ENCODE results near the gene COLEC12.

- TF ChIP-seq CTCF (tag by site-specific recombination; IDR thresholded peaks at IDR 0.05) (no peak), ZNF248 (tag by site-specific recombination; IDR thresholded peaks at IDR 0.05) (no peak)
Measured at GRCh38 chr18:297936-298335, 202.6 kb downstream of the COLEC12 start.

Measured in HEK293 (cell line).